Colonic mucosa (tissue), 4 donors: ENCODE measurements around the gene HNRNPA1. TPM values are rescaled to one million over a fixed set of nuclear protein-coding genes. Genes with fewer than 3 reads are reported as not detected.

Experiments
- DNase-seq: peaks from one replicate; pipeline ENCODE4 v3.0.0-alpha.2; 2020
- H3K27ac ChIP-seq: fragments of 200-600 bp; one replicate; pipeline ENCODE4 v1.8.0; 2021
- H3K27me3 ChIP-seq: fragments of 200-600 bp; one replicate; pipeline ENCODE4 v1.8.0; 2021
- H3K36me3 ChIP-seq: fragments of 200-600 bp; one replicate; pipeline ENCODE4 v1.8.0; 2021
- H3K4me1 ChIP-seq: fragments of 200-600 bp; one replicate; pipeline ENCODE4 v1.8.0; 2021; ENCODE audit warnings: mild to moderate bottlenecking
- H3K4me3 ChIP-seq: fragments of 200-600 bp; one replicate; pipeline ENCODE4 v1.8.0; 2021
- H3K9ac ChIP-seq, 2 donors: one replicate each; pipeline ENCODE4 v1.7.0; 2013; ENCODE audit warnings: control low read depth in 2 of 2, low read depth in 2 of 2, low read length in 2 of 2
- H3K9me3 ChIP-seq: fragments of 200-600 bp; one replicate; pipeline ENCODE4 v1.8.0; 2021
- CTCF ChIP-seq: fragments of 200-600 bp; IDR thresholded peaks from one replicate; pipeline ENCODE4 v1.8.0; 2022; ENCODE audit warnings: antibody characterized with exemption, mild to moderate bottlenecking
- intact Hi-C: fragments of 100-400 bp; cut with DNase I; formaldehyde crosslinking; loops from one replicate; pipeline ENCODE4 v1.14.1; 2022
- total RNA-seq, 2 donors: library from RNA; stranded (reverse); fragmentation: NEBNext Ultra II Directional in 1 of 2; extraction: Animal tissue kit (Norgen Biotek cat#: 25700) in 1 of 2; gene quantifications; one replicate each; pipeline ENCODE4 v1.2.1, GENCODE V29; 2021
- donor health status: healthy.
- donor health status: DM: no; HTN: no; CAD: no.
- donor health status: DM: no; HTN: no; CAD: no.

The HNRNPA1 gene
- total RNA-seq, 2 donors from 2014 or later, result 716 to 1,090 TPM

- intact Hi-C loops, result no loop called here
- H3K27ac ChIP-seq, result no peak overlapping the region
Measured at GRCh38 chr12:54257332-54257731, 23.2 kb upstream of the HNRNPA1 start.

GRCh38 chr12:54258201-54258681 lies 22.3 kb upstream of the HNRNPA1 start:
- TF ChIP-seq CTCF, result no peak
- H3K9ac ChIP-seq, result no peak overlapping the region
- H3K4me1 ChIP-seq, result no peaks in the 10 kb centered on the region
- intact Hi-C loops, result no loop called here
- H3K27ac ChIP-seq, result no peak overlapping the region
- no peaks in the 10 kb centered on the region for H3K9me3 ChIP-seq
- no peak for DNase-seq
- H3K27me3 ChIP-seq, result no peaks in the 10 kb centered on the region
- H3K36me3 ChIP-seq, result no peaks in the 10 kb centered on the region
- no peak overlapping the region for H3K4me3 ChIP-seq

More at GRCh38 chr12:54257332-54257731, 23.2 kb upstream of the HNRNPA1 start:
- H3K4me3 ChIP-seq, result no peak overlapping the region
- H3K27me3 ChIP-seq, result no peaks in the 10 kb centered on the region
- H3K36me3 ChIP-seq, result no peaks in the 10 kb centered on the region
- no peak for TF ChIP-seq CTCF
- no peaks in the 10 kb centered on the region for H3K9me3 ChIP-seq
- H3K4me1 ChIP-seq, result no peaks in the 10 kb centered on the region
- DNase-seq, result no peak
- no peak overlapping the region for H3K9ac ChIP-seq

- intact Hi-C loops, result no loop called here
Measured at GRCh38 chr12:54259194-54260011, 21.1 kb upstream of the HNRNPA1 start.

GRCh38 chr12:54261815-54262402 lies 18.6 kb upstream of the HNRNPA1 start:
- no peak for TF ChIP-seq CTCF
- no peak for DNase-seq
- Histone ChIP-seq H3K9ac (no peak overlapping the region), H3K27ac (no peak overlapping the region), H3K4me1 (no peaks in the 10 kb centered on the region), H3K9me3 (no peaks in the 10 kb centered on the region), H3K4me3 (no peak overlapping the region), H3K27me3 (no peaks in the 10 kb centered on the region), H3K36me3 (no peaks in the 10 kb centered on the region)
- intact Hi-C loops, result no loop called here

More at GRCh38 chr12:54259194-54260011, 21.1 kb upstream of the HNRNPA1 start:
- peak overlapping the region in 1 of 2 donors; percentile 32 for H3K9ac ChIP-seq
- no peak overlapping the region for H3K4me3 ChIP-seq
- TF ChIP-seq CTCF, result no peak
- no peaks in the 10 kb centered on the region for H3K4me1 ChIP-seq
- peak overlapping the region; percentile 13 for H3K27ac ChIP-seq
- H3K36me3 ChIP-seq, result no peaks in the 10 kb centered on the region
- H3K9me3 ChIP-seq, result no peaks in the 10 kb centered on the region
- peak; percentile 57 for DNase-seq
- no peaks in the 10 kb centered on the region for H3K27me3 ChIP-seq

- intact Hi-C loops, result no loop called here
- DNase-seq, result no peak
- H3K9ac ChIP-seq, result no peak overlapping the region
Measured at GRCh38 chr12:54262403-54262925, 18.1 kb upstream of the HNRNPA1 start.

More at GRCh38 chr12:54262403-54262925, 18.1 kb upstream of the HNRNPA1 start:
- TF ChIP-seq CTCF, result no peak
- Histone ChIP-seq H3K9me3 (no peaks in the 10 kb centered on the region), H3K4me3 (no peak overlapping the region), H3K36me3 (no peaks in the 10 kb centered on the region), H3K27ac (no peak overlapping the region), H3K4me1 (no peaks in the 10 kb centered on the region), H3K27me3 (no peaks in the 10 kb centered on the region)
